NT2/D1 (cell line): ENCODE data around the gene CLEC2A.

Experiments
- SUZ12 ChIP-seq: IDR thresholded peaks from 2 replicates; pipeline ENCODE4 v1.6.1; 2011; ENCODE audit not compliant: insufficient read length, insufficient read depth; ENCODE audit errors: extremely low read depth
- YY1 ChIP-seq: IDR thresholded peaks from 2 replicates; pipeline ENCODE4 v1.6.1; 2011; ENCODE audit not compliant: insufficient read length, insufficient read depth
- ZNF274 ChIP-seq: IDR thresholded peaks from 2 replicates; pipeline ENCODE4 v1.6.1; 2011; ENCODE audit warnings: mild to moderate bottlenecking, low read depth, low read length

- TF ChIP-seq YY1: no peak
- no peak for TF ChIP-seq ZNF274
- no peak for TF ChIP-seq SUZ12
These were observed 3.6 kb downstream of the CLEC2A start for GRCh38 chr12:9928607-9929006.
